ENCODE data around the gene CDKAL1.
A peak's percentile ranks its signal among the peaks of the same experiment; 100 is the strongest.

The CDKAL1 gene

DNA sequence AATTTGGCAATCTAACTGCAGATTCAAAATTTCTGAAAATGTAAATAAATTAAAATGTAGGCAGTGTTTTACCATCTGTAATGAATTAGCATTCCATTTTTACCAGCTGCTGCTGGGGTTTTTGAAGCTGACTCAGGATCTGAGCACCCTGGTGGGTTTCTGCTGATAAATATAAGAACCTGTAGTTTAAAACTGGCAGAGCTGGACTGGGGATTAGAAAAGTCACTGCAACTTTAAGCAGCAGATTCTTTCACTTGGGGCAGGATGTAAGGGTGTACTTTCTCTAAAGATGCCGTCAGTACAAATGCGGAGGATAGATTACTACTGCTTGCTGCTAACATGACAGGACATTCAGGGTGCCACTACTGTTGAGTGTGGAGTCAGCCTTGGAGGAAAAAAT lies 341.8 kb downstream of the CDKAL1 start:
- peak; percentile 88 for DNase-seq (ENCODE audit: low read depth)
- H3K4me3 ChIP-seq (ENCODE audit: low read depth, low read length), result no peak overlapping the region
- TF ChIP-seq CTCF (conservative IDR thresholded peaks at IDR 0.05; ENCODE audit: low read depth, low read length), result no peak

- no peak overlapping the region for H3K4me3 ChIP-seq (ENCODE audit: low read depth, low read length)
- TF ChIP-seq CTCF (conservative IDR thresholded peaks at IDR 0.05; ENCODE audit: low read depth, low read length), result no peak
- DNase-seq (ENCODE audit: low read depth), result no peak
Observed at GRCh38 chr6:20876561-20876960, 342.3 kb downstream of the CDKAL1 start.

DNA sequence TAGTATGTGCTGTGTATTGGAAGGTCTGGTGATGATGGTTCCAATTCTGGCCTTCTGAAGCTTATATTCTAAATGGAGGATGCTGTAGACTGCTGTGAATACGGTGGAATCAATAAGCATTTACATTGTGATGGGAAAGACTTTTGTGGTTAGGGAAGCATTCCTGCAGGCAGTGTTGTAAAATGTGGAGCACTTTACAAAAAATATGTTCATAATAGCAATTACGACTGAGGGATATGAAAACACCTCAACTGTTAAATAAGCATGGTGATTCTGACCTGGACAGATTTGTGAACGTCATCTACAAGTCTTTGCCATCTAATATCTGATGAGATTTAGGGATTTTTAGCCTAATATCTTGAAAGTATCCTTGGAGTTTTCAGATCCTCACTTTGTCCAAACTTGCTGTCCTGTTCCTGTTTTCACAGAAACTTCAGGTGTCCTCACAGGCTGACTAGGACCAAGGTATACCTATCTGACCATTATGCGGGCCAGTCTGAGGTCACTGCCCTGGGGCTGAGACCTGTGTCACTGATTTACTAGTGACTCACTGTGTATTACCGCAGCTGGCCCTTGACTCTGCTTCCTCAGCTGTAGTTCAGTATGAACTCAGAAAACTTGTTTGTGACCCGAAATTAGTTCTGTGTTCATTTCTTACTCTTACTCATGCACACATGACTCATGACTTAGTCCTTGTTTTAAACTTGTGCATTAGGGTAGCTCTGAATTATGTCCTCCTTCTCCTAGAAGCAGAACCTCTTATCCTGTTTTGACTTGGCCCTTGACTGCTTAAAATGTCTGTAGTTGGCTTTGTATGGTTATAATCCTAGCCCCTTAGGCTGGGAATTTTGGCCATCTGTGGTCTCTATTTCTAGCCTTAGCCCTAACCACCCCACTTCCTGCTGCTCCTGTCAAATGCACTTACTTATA lies 343.0 kb downstream of the CDKAL1 start:
- peak; percentile 96 for DNase-seq (ENCODE audit: low read depth)
- H3K4me3 ChIP-seq (ENCODE audit: low read depth, low read length), result no peak overlapping the region
- no peak for TF ChIP-seq CTCF (conservative IDR thresholded peaks at IDR 0.05; ENCODE audit: low read depth, low read length)

DNA sequence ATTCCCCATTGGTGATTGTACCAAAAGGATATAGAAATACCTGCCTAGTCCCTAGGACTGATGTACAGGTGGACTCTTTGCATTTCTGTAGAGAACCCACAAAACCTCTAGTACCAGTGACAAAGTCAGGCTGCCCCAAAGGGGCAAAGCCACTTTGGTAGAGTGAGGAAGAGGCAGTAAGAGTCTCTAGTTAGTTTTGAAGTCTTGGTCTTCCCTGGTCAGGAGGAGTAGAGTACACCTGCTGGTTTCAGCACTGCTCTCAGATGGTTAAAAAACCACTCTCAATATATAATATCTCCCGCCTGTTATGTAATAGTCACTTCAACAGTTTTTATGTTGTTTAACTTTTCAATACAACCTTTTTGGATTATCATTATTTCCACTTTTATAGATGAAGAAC lies 344.9 kb downstream of the CDKAL1 start:
- TF ChIP-seq CTCF (conservative IDR thresholded peaks at IDR 0.05; ENCODE audit: low read depth, low read length), result no peak
- no peak for DNase-seq (ENCODE audit: low read depth)
- no peak overlapping the region for H3K4me3 ChIP-seq (ENCODE audit: low read depth, low read length)

GRCh38 chr6:20879526-20879925 lies 345.3 kb downstream of the CDKAL1 start:
- DNase-seq (ENCODE audit: low read depth), result peak; percentile 58
- peak; percentile 11 for TF ChIP-seq CTCF (conservative IDR thresholded peaks at IDR 0.05; ENCODE audit: low read depth, low read length)
- no peak overlapping the region for H3K4me3 ChIP-seq (ENCODE audit: low read depth, low read length)

GRCh38 chr6:20881365-20881764 lies 347.1 kb downstream of the CDKAL1 start:
- TF ChIP-seq CTCF (conservative IDR thresholded peaks at IDR 0.05; ENCODE audit: low read depth, low read length), result no peak
- H3K4me3 ChIP-seq (ENCODE audit: low read depth, low read length), result no peak overlapping the region
- DNase-seq (ENCODE audit: low read depth), result no peak

GRCh38 chr6:20882014-20882413 lies 347.8 kb downstream of the CDKAL1 start:
- H3K4me3 ChIP-seq (ENCODE audit: low read depth, low read length), result no peak overlapping the region
- DNase-seq (ENCODE audit: low read depth), result no peak
- TF ChIP-seq CTCF (conservative IDR thresholded peaks at IDR 0.05; ENCODE audit: low read depth, low read length), result no peak

All from choroid plexus epithelial cell (primary cell).